GF-D8 (cell line): ENCODE results near the gene CALHM4.

Source experiments
- DNase-seq: peaks from one replicate; lab custom pipeline; 2025; lab: John Stamatoyannopoulos, UW

The CALHM4 gene, protein sequence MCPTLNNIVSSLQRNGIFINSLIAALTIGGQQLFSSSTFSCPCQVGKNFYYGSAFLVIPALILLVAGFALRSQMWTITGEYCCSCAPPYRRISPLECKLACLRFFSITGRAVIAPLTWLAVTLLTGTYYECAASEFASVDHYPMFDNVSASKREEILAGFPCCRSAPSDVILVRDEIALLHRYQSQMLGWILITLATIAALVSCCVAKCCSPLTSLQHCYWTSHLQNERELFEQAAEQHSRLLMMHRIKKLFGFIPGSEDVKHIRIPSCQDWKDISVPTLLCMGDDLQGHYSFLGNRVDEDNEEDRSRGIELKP

DNA sequence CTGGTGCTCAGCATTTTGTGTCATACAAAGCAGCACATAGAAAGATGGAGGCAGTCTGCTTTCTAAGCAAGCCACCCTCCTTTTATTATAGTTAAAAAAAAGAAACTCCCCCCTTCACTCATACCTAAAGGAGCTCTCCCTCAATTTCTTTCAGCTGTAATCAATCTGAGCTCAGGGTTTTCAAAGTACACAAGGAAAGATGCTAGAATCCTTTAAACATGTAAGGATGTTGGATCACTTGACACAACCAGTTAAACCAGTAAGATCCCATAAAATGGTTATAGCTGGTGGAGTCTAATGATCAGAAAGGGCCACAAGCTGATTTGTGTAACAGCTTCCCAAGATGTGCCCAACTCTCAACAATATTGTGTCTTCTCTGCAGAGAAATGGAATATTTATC lies at the start of gene CALHM4:
Gene CALHM4, plus strand, starts transcription at position 301 of the 400 bp plus-strand sequence. Its CDS starts 43 bp downstream, at position 344.
- DNase-seq, result no peak

DNA sequence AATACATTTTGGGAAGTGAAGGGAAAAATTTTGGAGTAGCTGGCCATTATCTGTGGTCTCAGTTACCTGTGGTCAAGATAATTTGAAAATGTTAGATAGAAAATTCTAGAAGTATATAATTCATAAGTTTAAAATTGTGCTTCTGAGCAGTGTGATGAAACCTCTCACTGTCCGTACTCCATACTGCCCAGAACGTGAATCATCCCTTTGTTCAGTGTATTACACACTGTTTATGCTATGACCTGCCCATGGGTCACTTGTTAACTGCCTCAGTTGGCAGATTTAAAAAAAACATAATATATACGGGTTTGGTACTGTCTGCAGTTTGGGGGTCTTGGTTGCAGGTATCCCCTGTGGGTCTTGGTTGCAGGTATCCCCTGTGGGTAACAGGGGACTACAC lies 46.2 kb upstream of the CALHM4 start:
- no peak for DNase-seq

DNA sequence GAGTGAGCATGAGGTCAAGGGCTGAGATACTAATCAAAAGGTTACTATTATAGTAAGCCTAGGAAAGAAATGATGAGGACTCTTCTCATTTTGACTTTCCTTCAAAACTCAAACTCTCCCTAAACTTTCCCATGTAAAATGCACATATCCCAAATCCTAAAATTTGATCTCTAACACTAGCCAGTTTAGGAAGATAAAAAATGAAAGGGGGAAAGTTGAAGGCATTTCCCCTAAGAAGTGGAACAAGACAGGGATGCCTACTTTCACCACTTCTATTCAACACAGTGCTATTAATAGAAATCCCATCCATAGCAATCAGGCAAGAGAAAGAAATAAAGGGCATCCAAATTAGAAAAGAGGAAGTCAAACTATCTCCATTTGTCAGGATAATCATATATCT lies 45.0 kb upstream of the CALHM4 start:
- DNase-seq, result no peak

DNA sequence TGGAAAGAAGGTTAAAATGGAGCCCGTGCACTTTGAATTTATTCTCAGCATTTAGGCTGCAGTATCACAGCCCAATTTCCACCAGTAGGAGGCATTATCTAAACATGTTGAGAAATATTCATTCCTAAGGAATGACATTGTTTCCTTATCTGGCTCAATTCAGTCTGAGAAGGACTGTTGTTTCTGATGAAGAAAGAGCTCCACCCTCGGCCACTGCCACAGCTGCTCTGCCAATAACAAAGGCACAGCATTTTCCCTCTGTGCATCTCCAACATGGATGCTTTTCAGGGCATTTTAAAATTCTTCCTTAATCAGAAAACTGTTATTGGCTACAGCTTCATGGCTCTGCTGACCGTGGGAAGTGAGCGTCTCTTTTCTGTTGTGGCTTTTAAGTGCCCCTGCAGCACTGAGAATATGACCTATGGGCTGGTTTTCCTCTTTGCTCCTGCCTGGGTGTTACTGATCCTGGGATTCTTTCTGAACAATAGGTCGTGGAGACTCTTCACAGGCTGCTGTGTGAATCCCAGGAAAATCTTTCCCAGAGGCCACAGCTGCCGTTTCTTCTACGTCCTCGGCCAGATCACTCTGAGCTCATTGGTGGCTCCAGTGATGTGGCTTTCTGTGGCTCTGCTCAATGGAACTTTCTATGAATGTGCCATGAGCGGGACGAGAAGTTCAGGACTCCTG lies 42.0 kb upstream of the CALHM4 start, which contains the start of gene CALHM5:
Gene CALHM5, plus strand, starts transcription at position 216 of the 687 bp plus-strand sequence. Its CDS starts 58 bp downstream, at position 274.
- DNase-seq, result no peak

DNA sequence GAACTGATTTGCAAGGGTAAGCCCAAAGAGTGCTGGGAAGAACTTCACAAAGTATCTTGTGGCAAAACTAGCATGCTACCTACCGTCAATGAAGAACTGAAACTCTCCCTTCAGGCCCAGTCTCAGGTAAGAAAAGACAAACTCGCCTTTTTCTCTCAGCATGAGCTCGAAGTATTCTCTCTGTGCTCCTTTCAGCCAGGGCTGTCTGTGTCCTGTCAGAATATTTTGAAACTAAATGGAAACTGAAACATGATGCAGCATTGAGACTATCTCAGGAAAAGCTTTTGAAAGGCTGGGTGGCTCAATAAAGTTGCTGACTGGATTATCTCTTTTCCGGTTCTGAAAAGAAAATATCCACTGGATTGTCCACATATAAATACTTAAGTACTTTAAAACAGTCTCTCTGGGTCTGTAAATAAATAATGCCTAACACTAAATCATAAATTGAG lies 41.4 kb upstream of the CALHM4 start:
- no peak for DNase-seq

DNA sequence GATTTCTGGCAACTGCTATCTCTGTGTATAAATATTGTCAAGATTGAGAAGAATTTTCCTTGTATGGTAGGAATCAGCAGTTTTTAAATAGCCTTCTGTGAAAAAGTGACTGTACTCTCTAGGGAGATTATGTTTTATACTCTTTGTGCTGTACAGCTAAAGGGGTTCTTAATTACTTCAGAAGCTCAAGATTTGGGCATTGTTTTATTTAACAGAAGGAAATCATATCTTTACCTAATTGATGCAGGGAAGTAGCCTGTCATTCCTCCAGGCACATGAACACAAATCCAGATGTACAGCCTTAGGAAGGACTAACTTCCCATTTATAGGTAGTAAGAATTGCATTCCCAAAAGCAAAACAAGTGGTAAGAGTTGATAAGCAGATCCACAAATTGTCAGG lies 40.8 kb upstream of the CALHM4 start:
- no peak for DNase-seq

DNA sequence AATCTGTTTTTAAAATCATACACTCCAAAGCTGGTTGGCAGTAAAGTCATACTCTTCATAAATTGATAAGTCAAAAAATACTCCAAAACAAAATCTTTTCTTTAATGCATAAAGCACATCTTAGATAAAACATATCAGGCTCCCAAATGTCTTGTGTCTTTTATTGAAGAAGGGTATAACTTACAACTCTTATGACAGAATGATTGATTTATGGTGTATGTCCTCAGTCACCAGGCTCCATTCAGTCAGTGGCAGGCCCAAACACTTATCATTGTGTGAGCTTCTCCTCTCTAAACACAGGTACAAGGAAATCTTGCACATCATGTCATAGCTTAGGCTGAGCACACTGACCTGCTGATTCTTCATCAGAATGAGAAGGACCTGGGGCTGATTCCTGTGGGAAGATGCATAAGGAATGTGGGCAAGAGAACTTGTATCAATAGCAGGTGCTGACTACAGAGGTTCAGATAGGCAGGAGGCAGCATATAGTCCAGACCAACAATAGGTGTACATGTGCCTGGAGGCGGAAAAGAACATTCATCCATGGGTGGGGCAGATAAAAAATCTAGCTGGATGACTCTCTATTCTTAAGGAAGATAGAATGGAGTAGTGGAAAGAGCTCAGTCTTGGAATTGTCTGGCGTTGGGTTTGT lies 40.2 kb upstream of the CALHM4 start:
- no peak for DNase-seq

DNA sequence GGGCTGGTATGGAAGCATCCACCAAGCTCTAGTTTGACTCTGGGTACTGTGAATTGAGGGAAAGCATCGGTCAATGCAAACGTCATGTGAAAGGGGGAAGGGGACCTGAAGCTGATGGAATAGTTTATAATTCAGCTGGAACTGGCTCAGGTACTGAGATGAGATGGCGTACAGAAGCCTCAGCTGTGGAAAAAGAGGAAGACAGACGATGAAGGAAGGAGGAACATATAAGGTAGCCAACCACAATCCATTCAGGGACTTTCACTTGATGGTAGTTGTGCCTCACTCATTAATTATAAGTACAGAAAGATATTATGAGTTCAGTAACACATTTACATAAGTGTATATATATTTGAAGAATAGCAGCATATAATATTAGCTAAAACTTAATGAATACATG lies 39.4 kb upstream of the CALHM4 start:
- no peak for DNase-seq

DNA sequence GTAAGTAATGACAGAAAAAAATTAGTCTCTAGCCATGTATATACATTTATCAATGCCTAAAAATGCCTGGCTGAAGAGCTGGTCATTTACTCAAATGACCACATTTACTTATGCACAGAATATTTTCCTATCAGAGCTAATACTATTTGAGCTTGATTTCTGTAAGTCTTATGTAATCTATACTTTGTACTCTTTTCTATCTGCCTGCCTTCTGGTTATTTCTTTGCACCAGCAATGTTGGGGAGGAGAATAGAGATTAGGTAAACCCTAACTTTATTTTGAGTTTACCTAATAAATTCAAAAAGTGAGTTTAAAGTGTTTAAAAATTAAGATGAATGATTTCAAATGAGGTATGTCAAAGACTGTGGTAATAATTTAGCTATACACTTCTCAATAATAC lies 38.4 kb upstream of the CALHM4 start:
- DNase-seq, result no peak

DNA sequence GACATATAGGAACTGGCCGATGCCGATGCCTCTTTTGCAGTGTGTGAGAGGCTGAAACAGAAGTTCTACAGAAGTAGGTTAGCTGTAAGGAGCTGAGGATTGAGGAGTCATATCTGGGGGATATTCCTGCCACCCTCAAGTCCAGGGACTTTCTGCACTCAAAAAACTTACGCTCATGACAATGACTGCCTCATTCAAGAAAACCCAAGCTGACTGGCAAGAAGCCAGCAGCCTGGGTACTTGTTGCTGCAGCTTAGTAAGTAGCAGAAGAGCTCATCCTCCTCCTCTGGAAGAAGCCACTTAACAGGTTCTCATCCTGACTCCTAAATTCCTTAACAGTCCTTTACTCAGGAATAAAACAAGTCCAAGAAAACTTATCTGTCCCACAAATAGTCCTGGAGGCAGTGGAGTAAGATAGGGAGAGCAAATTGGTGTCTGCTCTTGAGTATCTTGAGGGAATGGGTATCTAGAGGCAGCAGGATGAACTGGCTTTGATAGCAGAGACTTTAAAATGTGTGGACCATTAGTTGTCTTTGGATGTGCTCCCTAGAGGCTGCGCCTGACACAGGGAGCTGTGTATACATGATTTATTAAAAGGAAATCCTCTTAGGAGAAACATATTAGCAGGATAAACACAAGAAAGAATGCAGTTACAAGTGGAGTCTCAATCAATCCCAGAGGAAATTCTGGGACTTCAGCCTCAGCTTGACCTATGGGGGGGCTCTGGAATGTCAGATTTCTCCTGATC lies 34.8 kb upstream of the CALHM4 start:
- DNase-seq, result no peak

DNA sequence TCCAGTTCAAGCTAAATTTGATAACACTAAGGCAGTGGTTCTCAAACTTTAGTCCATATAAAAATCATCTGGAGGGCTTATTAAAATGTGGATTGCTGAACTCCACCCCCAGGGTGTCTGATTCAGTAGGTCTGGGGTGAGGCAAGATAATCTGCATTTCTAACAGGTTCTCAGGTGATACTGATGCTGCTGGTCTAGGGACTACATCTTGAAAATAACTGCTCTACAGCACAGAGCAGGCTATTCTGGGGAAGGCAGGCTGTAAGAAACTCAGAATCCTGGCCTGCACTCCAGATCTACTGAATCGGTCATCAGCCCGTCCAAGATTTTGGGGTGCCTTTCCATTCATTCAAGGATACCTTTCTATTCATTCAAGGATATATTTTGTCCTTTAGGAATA lies 30.7 kb upstream of the CALHM4 start:
- no peak for DNase-seq

DNA sequence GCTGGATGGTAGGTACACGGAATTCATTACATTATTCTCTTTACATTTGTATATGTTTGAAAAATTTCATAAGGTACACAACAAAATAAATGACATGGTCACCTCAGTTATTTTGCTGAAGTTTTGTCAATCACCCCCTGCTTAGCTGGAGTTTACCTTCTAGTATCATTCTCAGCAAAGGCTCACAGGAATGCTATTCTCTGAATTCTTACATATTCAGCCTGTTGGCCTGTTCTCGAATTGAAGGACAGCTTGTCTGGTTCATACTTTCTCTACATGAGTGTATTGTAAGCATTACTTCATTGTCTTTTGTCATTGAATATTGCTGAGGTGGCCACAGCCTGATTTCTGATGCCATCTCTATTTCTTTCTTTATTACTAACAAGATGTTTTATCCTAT lies 29.3 kb upstream of the CALHM4 start:
- no peak for DNase-seq

DNA sequence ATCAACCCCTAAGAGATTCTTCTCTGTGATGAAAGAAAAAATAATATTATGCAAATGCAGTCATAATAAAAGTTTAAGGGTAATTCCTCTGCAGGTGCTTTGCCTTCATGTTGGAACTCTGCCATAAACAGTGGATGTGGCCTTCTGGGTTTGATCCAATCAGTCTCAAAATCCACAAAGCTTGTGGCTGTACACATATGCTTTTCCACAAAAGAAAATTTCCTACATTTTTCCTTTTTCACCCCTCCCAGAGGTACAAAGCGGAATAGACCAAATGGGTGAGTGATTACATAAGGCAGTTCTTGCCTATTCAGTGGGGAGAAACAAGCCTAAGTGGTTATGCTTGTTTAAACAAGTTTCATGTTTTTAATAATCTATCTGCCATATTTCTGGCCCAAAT lies 25.4 kb upstream of the CALHM4 start:
- DNase-seq, result no peak

DNA sequence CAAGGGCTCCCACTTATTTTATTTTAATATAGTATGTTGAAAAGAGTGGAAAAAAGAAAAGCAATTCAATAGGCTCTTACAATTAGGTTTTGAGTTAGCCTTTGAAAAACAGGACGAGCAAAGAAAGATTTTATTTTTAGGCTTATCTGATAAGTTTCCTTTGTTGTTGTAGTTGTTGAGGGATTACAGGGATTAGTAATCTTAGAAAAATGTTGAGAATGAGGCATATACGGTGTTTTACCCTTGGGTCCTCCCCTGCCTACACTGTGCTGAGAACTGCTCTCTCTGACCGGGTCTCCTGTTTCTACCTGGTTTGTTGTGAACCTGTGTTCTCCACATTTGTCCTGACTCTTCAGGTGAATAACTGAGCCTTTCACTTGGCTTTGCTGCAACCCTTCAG lies 24.8 kb upstream of the CALHM4 start:
- DNase-seq, result no peak

DNA sequence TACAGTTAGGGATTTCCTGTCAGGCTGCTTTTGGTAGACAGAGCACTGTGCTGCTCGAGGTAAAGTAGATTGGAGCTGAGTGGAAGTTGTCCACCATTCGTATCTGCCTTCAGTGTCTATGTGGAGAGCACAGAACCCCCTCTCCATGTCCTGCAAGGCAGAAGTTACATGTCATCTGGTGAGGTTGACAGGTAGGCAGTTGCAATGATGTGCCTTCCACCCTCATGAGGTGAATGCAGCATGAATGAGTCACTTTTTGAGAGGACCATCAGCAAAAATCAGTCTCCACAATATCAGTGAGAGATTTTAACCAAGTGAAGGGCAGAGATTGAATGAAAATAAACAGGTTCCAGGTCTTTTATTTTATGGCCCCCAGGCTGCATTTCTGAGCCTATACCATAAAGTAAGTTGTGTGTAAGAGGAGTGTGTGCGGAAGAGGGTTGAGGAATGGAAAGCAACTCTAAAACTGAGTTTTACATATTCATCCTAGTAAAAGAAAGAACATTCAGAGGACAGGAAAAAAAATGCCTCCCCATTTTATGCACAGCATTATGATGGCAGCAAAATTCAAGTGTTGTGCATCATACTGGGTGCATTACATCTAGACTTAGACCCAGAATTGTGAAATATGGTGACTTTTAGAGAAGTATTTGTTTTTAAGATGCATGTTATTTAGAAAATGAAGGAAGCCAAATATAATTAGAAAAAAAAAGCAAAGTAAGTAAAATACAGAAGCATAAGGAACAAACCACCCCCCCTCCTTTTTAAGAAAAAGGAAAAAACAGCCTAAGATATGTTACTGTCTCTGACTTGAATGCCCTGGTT lies 23.9 kb upstream of the CALHM4 start:
- DNase-seq, result no peak

DNA sequence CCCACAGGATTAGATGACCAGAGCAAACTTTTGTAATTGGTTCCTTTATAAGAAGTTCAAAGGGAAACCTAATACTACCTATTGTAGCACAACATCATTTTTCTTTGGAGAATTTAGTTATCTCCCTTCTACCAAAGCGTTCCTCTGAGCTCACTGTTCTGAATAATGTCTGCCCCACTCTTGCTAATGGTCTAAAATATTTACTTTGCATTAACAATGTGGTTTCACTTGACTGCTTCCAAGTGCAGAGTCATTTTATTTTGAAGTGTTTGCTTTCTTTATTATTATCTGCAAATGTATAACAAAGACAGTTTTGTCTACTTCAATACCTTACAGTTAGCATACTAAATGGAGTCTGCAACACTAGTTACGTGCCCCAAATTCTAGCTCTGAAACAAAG lies 23.1 kb upstream of the CALHM4 start:
- no peak for DNase-seq

DNA sequence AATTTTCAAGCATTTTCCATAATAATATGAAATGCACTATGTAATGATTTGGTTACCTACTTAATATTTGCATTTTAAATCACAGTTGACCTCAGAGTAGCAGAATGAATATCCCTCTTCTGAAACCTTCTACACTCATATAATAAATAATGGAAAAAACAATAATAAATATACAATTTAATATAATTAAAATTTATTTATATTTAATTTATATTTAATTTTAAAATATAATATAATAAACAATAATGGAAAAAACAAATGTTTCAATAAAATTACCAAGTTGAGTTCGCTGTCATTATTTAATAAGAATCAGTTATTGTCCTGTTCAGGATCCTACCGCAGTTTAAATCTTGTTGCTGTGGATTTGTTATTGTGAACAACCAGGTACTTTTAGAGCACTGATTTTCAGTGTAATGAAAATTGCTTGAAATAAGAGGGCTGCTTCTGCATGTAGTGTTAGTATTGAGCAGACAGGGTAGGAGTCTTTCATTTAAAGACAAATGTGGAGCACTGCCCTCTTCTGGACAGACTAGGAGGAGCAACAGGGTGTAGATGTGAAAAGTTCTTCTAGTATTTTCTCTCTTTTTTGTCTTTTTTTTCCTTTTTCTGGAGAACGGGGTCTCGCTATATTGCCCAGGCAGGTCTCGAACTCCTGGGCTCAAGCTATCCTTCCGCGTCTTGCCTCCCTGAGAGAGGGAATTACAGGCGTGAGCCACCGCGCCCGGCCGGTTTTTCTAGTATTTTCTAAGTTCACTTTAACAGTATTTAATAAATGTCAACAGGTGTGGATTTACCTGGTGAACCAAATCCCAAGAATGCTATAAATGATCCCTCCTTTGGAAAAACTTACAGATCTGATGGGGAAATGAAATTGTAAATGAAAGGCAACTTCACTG lies 21.6 kb upstream of the CALHM4 start:
- DNase-seq, result peak; percentile 28

DNA sequence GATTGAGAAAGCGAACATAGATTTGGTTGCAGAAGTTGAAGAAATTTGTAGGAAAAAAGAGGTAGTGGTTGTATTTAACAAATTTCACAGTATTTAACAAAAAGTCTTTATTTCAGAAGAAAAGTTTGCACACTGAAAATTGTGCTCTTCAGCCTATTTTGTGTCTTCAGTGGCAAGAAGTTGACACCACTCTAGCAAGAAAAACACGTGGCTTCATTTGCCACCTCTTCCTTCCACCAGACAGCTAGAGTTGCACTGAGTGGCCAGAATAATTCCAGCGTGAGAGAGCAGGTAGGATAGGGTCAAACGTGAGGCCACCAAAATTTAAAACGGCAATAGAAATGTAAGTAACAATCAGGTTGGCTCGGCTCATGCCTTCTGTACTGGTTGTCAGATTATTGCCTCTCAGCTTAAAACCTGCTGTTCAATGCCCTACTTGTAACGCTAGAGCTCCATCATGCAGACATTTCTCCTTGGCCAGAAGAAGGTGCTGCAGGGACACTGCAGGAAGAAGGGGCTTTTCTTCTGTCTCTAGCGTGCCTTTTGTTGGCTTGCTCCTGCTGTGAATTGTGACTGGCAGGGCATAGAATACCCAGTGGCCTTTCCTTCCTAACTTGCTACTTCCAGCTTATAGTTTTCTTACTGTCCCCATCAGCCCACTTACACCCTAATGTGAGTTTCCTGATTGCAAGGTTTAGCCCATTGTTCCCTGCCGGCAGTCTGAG lies 20.2 kb upstream of the CALHM4 start:
- no peak for DNase-seq

DNA sequence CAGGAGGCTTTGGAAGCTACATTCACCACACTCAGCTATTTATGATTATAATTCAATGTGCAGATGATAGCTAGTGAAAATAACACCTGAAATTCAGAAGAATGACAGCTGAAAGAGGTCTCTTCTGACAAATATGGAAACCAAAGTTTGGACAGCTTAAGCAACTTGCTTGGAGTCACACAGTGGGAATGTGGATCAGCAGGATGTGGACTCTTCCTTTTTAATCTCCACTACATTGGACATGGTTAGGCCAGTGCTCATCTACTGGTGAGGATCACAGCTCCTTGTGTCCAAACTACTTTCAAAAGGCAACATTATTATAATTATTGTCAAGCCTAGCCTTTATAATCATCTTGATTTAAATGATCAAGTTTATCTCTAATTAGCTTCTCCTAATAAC lies 18.4 kb upstream of the CALHM4 start:
- DNase-seq, result no peak

DNA sequence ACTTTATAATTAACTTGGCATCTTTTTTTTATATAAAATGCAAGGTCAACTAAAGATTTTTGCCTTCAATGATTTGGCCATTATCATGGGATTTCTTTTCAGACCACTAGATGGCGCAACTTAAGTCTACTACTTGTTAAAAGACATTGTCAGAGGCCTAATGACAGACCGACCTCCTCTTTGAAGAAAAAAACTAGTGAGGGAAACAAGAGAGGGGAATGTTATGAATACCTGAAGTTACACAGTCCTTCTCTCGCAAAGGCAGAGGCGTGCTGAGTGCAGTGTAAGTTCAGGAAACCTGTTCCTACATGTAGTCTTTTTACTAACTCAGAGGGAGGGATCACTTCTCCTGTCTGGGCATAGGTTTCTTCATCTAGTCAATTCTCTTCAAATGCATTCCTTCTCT lies 17.3 kb upstream of the CALHM4 start:
- DNase-seq, result no peak
